HG02763 (cell line): ENCODE data around the gene CERKL.
"Not testable (repeated sequence)": the region's sequence is repeated elsewhere in the genome, so short reads cannot be mapped to it uniquely, and the experiment has no call there.

Experiments
- ATAC-seq: cut with Tn5 transposase; IDR thresholded peaks from one replicate; pipeline ENCODE4 v1.9.1; 2021; ENCODE audit warnings: mild to moderate bottlenecking, moderate library complexity; ENCODE audit not compliant: unreplicated experiment

Gene CERKL, protein sequence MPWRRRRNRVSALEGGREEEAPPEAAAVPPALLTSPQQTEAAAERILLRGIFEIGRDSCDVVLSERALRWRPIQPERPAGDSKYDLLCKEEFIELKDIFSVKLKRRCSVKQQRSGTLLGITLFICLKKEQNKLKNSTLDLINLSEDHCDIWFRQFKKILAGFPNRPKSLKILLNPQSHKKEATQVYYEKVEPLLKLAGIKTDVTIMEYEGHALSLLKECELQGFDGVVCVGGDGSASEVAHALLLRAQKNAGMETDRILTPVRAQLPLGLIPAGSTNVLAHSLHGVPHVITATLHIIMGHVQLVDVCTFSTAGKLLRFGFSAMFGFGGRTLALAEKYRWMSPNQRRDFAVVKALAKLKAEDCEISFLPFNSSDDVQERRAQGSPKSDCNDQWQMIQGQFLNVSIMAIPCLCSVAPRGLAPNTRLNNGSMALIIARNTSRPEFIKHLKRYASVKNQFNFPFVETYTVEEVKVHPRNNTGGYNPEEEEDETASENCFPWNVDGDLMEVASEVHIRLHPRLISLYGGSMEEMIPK

DNA sequence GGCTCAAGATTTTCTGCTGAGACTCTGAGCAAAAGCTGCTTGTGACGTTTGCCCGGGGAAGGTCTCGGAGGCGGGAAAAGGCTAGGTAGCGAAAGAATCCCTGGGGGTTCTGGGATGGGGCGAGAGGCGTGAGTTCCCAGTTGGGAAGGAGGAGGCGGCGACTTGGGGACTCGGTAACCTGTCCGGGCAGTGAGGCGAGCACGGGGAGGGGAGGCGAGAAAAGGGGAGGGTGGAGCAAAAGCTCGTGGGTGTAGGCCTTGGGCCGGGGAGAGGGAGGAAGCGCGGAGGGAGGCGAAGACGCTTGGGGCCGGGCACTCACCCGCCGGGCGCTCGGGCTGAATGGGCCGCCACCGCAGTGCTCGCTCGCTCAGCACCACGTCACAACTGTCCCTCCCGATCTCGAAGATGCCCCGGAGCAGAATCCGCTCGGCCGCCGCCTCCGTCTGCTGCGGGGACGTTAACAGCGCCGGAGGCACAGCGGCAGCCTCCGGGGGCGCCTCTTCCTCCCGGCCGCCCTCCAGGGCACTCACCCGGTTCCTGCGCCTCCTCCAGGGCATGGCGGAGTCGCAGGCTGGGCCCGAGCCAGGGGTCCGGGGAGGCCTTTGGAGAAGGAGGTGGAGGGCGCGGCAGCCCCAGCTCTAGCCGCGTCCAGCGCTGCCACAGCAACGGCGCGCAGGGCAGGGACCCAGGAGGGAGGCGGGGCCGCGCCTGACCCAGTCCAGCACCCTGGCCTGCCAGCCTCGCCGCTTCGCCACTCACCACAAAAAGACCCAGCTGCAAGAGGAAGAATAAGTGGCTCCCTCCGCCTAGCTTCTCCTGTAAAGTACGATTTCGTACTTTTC, at the start of gene CERKL:
Gene CERKL, minus strand, starts transcription at position 656 of the 842 bp plus-strand sequence. Its CDS starts 99 bp downstream, at position 557.
- peak; percentile 85 for ATAC-seq

DNA sequence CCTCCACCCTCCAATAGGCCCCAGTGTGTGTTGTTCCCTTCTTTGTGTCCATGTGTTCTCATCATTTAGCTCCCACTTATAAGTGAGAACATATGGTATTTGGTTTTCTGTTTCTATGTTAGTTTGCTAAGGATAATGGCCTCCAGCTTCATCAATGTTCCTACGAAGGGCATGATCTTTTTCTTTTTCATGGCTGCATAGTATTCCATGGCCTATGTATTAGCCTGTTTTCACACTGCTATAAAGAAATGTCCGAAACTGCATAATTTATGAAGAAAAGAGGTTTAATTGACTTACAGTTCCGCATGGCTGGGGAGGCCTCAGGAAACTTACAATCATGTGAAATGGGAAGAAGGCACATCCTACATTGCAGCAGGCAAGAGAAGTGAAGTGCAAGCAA, 45.6 kb upstream of the CERKL start:
- not testable (repeated sequence) for ATAC-seq

DNA sequence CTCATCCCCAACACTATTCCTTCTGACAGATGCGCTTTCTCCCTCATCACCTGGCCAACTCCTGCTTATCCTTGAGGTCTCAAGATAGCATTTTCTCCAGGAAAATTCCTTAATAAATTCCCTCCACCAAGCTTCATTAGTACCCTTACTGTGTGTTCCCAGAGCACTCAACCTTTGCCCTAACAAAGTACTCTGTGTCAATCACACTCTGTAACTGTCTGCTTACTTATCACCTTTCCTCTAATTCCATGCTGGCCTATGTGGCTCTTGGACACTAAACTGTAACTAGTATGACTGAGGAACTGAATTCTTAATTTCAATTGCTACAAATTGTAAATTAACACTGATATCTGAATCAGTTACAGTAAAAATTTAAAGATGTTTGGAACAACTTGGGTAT, 41.3 kb upstream of the CERKL start:
- ATAC-seq: no peak

DNA sequence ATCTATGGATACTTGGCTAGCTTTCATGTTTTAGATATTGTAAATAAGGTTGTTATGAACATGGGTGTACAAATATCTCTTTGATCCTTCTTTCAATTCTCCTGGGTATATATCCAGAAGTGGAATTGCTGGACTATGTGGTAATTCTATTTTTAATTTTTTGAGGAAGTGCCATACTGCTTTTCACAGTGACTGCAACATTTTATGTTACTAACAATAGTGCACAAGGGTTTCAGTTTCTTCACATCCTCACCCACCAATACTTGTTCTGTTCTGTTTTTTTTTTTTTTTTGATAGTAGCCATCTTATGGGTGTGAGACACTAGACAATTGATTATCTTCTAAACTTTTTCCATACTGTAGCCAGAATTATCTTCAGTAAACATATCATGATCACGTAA, 40.7 kb upstream of the CERKL start:
- no peak for ATAC-seq

DNA sequence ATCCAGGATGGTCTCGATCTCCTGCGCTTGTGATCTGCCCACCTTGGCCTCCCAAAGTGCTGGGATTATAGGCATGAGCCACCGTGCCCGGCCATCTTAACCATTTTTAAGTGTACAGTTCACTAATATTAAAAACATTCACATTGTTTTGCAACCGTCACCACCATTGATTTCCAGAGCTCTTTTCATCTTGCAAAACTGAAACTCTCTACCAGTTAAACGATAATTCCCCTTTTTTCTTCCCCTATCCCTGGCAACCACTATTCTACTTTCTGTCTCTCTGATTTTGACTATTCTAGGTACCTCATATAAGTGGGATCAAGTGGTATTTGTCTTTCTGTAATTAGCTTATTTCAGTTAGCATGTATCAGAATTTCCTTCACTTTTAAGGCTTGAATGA, 40.2 kb upstream of the CERKL start:
- no peak for ATAC-seq

DNA sequence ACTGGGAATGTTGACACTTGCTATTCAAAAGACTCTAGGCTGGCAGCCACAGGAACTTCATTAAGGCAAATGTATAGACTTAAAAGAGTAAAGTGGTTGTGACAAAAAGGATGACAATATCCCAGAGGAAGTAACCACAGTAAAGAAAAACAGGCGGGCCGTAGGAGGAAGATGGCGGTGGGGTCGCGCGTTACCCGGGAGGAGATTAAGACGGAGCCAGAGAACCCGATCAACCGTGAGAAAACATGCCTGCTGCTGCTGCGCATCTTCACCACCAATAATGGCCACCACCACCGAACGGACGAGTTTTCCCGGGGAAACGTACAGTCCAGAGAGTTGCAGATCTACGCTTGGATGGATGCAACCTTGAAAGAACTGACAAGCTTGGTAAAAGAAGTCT, 37.4 kb upstream of the CERKL start:
- no peak for ATAC-seq

DNA sequence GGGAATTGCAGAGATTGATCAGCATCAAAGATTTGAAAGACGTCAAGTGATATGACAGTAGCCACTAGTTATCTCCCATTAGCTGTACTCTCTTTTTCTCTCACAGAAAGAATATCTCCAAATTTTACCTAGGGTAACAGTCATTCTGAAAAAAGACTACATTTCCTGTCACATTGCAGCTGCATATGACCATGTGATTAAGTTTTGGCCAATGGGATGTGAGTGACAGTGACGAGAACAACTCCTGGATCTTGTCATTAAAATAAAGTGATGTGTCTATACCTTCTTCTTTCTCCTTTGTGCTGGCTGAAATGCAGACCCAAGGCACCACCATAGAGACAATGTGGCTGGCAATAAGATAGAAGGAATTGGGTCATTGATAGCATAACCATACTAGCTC, 34.0 kb upstream of the CERKL start:
- no peak for ATAC-seq

DNA sequence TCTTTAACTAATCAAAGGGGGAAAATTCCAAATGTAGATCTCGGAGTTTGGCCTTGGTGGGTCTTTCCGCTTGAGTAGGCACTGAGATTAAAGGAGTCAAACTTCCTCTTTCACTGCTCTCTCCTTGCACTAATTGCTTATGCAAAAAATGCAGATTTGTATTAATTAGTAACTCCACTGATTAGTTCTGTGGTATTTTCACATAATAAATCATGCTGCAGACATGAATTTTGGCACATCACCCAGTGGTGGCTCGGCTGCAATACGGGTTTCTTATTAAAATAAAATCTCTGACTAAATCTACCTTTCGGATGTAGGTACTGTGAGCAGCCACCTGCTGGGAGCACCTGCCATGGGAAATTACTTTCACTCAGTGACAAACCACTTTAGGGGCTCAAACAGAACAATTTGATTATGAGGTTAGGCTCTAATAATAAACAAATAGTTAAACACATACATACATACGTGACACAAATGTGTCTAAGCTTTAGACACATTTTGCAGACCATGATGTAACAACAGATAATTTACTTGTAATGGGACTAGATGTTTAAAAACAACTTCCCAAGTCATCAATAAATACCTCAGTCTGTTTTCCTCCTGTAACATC, 29.8 kb upstream of the CERKL start:
- no peak for ATAC-seq

DNA sequence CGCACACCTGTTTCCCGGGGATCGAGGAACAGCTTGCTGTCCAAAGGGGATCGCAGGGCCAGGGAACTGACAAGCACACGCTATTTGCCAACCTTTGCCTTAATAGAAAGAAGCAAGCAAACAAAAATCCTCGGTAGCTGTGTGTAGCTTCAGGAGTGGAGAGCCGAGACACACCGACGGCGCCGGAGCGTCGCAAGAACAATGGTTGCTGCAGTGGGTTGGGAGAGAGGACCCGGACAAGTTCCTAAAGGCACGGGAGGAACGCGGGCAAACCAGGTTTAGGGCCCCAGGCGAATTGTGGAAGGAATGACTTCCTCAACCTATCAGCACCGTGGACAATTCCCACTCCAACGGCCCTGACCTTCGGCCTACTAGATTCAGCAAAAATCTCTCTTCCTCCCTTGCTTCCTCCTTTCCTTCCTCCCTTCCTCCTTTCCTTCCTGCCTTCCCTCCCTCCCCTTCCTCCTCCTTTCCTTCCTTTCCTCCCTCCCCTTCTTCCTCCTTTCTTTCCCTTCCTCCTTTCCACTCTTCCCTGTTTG, 28.3 kb upstream of the CERKL start:
- no peak for ATAC-seq

DNA sequence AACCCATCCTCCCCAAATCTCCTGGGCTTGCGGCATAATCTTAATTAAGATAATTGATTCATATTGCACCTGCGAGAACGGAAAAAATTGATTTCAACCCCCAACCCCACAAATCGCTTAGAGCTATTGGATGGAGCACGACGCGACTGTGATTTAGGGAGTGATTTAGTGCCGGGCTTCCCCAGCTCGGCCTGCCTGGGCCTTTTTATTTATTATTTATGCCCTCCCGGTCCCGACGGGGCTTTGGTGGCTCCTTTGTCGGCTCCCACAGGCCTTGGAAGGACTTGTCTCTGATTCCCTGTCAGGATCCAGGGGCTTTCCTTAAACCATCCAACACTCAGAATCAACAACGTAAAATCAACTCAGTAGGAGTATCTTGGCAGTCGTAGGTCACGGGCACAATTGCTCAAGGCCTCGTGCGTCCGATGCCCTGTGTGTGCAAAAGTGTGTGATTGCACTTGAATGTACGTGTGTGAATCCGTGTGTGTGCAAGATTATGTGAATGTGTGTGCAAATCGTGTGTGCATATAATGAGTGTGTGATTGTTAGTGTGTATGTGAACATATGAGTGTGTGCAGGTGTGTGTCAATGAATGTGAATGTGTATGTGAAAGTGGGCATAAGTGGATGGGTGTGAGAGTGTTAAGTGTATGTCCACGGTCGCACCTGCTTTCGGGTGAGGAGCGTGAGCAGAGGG, 27.7 kb upstream of the CERKL start:
- no peak for ATAC-seq

DNA sequence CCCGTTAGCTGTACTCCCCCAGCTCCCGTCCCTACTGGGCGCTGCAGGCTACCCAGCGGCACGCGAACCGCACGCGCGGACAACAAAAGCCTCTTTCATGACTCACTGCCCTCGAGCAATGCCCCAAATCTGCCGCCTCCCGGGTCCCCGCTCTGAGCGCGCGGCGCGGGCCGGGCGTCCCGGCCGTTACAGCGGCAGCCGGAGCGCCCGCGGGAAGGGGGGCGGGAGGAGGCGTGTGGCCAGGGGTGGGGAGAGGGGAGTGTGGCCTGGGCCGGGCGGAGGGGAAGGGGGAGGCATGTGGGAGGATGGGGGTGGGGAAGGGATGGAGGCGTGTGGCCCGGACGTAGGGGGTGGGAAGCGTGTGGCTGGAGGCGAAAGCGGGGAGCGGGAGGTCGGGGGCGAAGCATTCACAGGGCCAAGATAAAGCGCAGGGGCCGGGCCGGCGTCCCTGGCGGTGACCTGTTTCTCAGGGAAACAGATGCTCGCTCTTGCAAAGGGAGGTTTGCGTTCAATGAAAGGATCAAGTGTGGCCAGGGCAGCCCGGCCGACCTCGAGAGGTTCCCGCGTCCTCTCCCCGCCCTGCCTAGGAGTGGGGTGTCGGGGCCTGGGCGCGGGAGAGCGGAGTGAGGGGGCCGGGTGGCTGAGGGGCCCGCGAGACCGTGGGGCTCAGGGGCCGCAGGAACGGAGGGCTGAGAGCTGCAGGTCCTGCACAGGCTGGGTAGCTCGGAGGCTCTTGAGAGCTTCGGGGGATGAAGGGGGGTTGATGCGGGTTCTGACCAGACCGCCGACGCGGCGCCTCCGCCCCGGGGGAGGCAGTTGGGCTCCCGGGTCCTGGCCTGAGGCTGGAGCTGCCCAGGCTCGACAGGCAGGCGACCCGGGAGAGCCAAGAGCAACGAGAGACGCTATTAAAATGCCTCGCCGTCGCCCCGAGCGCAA, 26.9 kb upstream of the CERKL start:
- ATAC-seq: no peak

DNA sequence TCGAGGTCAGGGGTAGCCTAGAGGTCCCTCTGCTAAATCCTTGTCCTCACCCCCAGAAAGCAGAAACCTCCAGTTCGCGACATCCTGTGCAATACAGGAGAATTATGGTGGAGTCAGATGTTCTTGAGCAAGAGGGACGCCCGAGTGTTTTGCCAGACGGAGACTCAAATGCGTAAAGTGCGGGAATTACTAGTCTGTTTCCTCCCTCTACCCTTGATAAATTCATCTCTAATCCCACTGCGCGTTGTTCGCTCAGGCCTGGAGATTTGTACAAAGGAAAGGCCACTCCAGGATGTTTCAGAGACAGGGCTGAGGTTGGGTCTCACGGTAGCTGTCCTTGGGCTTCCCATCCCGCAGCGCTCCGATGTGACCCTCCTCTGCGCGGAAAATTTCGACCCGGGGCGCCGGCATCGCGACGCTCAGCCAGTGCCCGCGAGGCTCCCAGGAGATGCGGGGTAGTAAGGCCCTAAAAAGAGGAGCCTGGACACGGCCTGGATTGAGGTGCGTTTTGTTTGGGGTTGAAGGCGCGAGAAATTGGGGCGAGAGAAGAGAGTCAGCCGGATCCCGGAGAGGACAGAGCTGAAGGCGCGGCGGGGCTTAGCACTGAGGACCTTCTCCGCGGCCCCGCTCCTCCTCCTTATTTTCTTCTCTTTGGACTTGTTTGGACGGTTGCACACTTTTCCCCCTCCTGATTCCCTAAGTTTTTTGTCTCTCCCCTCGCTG, 26.1 kb upstream of the CERKL start:
- no peak for ATAC-seq

DNA sequence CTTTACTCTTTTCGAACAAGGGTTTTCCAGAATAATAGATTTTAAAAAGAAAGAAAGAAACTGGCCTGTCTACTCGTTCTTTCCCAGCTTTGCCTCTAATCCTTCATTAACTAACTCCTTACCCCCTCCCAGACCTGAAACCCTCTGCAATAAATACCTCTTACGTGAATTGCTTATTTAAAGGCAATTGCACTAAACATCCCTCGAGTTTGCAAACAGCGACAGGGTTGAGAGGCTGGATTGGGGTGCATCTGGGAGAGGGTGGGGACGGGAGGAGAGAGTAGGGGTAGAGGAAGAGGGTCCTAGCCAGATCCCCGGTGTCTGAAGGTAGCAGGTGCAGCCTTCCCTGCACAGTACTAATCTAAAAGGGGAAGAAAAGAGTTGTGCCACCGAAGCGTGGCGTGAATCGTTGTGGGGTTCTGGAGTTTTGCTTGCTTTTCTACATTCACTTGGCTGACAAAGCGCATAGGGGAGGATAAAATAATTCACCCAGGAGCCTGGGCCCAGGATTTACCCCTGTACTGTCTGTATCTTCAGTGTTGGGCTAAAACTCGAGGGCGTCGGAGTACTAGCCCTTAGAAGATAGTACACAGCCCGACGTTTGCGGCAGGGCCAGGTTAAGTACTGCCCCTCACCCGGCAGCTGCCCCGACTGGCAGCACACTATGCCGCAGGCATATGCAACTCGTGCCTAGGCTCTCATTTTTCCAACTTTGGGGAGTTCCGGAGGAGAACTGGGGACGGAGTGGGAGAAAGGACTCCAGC, 25.3 kb upstream of the CERKL start:
- ATAC-seq: no peak

DNA sequence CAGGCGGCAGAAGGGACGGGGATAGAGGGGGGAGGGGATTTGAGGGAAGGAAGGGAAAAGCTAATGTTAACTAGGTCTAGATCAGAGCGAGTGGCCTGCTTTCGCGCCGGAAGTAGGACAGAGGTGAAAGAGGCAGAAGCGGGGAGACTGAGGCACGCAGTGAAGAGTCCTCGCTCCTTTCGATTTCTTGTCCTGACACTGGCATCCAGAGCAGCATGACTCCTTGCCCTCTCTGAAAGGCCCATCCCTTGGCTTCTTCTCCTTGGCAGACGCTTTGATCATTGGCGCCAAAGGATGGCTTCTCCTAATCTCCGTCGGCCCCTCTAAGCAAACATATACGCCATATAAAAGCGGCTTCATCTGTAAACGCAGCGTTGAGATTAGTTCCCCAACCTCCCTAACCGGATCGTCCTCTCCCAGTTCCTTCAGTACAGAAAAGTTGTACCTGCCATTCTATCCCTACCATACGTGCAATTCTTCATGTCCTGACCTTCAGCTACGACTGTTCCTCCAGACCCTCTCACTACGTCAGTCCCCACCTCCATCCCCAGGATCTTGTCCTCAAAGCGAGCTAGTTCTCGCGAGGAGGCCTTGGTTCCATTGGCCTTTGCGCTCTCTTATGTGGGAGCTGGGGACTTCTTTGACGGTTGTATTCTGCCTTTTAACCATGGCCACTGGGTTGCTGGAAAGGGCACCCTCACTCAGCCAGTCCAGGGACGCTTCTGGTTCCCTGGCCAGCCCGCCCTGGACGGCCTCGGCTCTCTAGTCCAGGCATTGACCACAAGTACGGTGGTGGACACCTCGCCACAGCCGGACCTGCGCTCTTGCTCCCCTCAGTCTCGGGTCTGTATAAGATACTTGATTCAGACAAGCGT, 24.3 kb upstream of the CERKL start:
- no peak for ATAC-seq

DNA sequence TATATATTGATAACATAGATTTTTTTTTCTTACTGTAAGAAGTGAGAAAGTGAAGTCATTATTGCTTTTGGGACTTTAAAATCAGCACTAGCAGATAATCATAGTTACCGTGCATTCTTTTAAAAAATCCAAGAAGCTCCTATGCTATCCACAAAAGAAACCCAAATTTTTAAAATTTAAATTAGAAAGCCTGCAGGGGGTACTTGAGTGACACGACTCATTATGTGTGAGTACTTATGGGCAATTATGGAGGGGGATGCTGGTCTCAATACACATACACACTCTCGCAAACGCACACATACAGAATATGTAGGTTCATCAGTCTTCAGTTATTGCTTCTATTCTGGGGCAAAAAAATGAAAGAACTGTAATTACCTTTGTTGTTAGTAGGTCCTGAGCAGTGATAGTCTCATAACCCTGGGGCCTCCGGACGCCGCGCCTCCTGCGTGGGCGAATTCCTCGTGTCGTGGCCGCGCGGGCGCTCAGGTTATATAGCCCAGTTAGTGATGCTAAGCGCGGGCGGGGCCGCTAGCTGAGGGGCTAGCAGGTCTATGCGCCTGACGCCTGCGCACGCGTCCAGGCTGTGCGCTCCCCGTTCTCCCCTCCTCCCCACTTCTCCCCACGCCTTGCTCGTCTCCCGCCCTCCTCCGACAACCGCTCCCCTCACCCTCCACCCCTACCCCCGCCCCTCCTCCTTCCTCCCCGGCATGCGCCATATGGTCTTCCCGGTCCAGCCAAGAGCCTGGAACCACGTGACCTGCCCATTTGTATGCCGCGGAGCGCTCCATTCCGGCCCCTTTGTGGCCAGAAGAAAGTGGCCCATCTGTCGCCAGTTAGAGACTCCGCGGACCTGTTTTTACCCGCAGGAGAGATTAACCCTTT, 23.4 kb upstream of the CERKL start, which contains the start of gene NEUROD1:
Gene NEUROD1, minus strand, starts transcription at position 463 of the 882 bp plus-strand sequence. CDS start 1,657 bp downstream, outside the sequence.
- no peak for ATAC-seq

DNA sequence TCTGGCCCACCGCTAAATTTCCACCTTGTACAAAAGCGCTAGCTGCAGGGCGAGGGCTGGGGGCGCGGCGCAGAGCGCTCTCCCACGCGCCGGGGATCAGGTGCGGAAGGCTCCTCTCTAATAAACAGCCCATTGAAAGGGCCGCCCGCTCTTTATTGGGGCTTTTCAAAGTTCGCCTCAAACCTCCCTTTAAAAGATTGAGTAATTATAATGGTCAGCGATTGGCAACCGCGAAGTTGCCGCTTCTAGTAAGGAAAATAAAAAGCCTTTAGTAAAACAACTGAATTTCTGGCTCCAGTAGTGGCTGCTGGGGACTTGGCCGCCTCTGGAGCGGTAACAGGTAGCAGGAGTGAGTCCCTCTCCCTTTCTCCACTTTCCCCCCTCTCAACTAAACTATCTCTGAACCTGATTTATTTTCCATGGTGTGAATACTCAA, 22.7 kb upstream of the CERKL start:
- no peak for ATAC-seq
